SK-N-SH (cell line): Measurements from ENCODE around the gene ZNF425. TPM values are rescaled to one million over a fixed set of nuclear protein-coding genes. Genes with fewer than 3 reads are reported as not detected.

Experiments
- CTCF ChIA-PET: fragments of 300-600, 350-600 bp; formaldehyde crosslinking; extraction: SDS; loops from one replicate; lab custom pipeline; 2021; lab: Yijun Ruan, JAX
- POLR2A ChIA-PET: fragments of 350-600 bp; sonication (Branson Sonifier 250); formaldehyde crosslinking; extraction: SDS; loops from one replicate; lab custom pipeline; 2020; ENCODE audit warnings: antibody characterized with exemption, inconsistent platforms; lab: Yijun Ruan, JAX
- DNase-seq: peaks from one replicate; pipeline ENCODE4 v3.0.0; 2012
- H2AFZ ChIP-seq: fragments of 200-600 bp; sonication (generic); 2 replicates; pipeline ENCODE4 v1.8.1; 2016; ENCODE audit warnings: antibody characterized with exemption, mild to moderate bottlenecking, low read depth
- H3F3A ChIP-seq: fragments of 200-600 bp; sonication (generic); replicated peaks from 2 replicates; pipeline ENCODE3; 2016; ENCODE audit warnings: antibody characterized with exemption, mild to moderate bottlenecking; ENCODE audit not compliant: insufficient read depth
- H3K27ac ChIP-seq, 2 experiments: fragments of 200-500 bp in 1 of 2; fragments of 200-600 bp in 1 of 2; sonication (Bioruptor generic) in 1 of 2; sonication (generic), shearing (Covaris generic) in 1 of 2; 2 replicates each; pipeline versions ENCODE4 v1.5.1 to v1.6.1; 2014 to 2016; ENCODE audit warnings: low read depth in 2 of 2, inconsistent platforms in 1 of 2, low read length in 1 of 2, mild to moderate bottlenecking in 1 of 2, mixed read lengths in 1 of 2
- H3K27me3 ChIP-seq: fragments of 200-600 bp; sonication (generic), shearing (Covaris generic); 2 replicates; pipeline ENCODE4 v1.6.1; 2016; ENCODE audit warnings: mixed run types; ENCODE audit not compliant: insufficient read depth
- H3K36me3 ChIP-seq, 2 experiments: fragments of 200-500 bp in 1 of 2; fragments of 200-600 bp in 1 of 2; sonication (Bioruptor generic) in 1 of 2; sonication (generic) in 1 of 2; replicated peaks in 1 of 2; 2 replicates each; pipeline versions ENCODE3 to v1.5.1; 2014 to 2016; ENCODE audit warnings: low read length in 1 of 2, mild to moderate bottlenecking in 1 of 2; ENCODE audit not compliant: insufficient read depth in 2 of 2, control insufficient read depth in 1 of 2
- H3K4me1 ChIP-seq, 2 experiments: fragments of 200-500 bp in 1 of 2; fragments of 200-600 bp in 1 of 2; sonication (Bioruptor generic) in 1 of 2; sonication (generic), shearing (Covaris generic) in 1 of 2; 2 replicates each; pipeline versions ENCODE4 v1.5.1 to v1.6.1; 2014 to 2016; ENCODE audit warnings: low read depth in 1 of 2, low read length in 1 of 2, mixed run types in 1 of 2; ENCODE audit not compliant: insufficient read depth in 2 of 2, control insufficient read depth in 1 of 2
- H3K4me2 ChIP-seq: fragments of 200-600 bp; sonication (generic), shearing (Covaris generic); 2 replicates; pipeline ENCODE4 v1.6.1; 2017; ENCODE audit warnings: mixed run types
- H3K4me3 ChIP-seq, 2 experiments: fragments of 200-500 bp in 1 of 2; fragments of 200-600 bp in 1 of 2; sonication (Bioruptor generic) in 1 of 2; sonication (generic), shearing (Covaris generic) in 1 of 2; 2 replicates each; pipeline versions ENCODE4 v1.5.1 to v1.8.1; 2014 to 2016; ENCODE audit warnings: low read depth in 2 of 2, inconsistent platforms in 1 of 2, low read length in 1 of 2, mild to moderate bottlenecking in 1 of 2, mixed read lengths in 1 of 2, moderate library complexity in 1 of 2
- H3K79me2 ChIP-seq: fragments of 200-600 bp; sonication (generic); 2 replicates; pipeline ENCODE4 v1.8.1; 2017; ENCODE audit warnings: mild to moderate bottlenecking; ENCODE audit not compliant: insufficient read depth
- H3K9ac ChIP-seq: fragments of 200-600 bp; sonication (generic); 2 replicates; pipeline ENCODE4 v1.6.1; 2017; ENCODE audit warnings: mixed run types
- H3K9me2 ChIP-seq: fragments of 200-600 bp; sonication (generic); 2 replicates; pipeline ENCODE4 v1.6.1; 2017; ENCODE audit warnings: mixed run types
- H3K9me3 ChIP-seq: fragments of 200-600 bp; sonication (generic); 2 replicates; pipeline ENCODE4 v1.6.1; 2017; ENCODE audit warnings: mixed run types, mild to moderate bottlenecking, moderate library complexity
- H4K20me1 ChIP-seq: fragments of 200-600 bp; sonication (generic); 2 replicates; pipeline ENCODE4 v1.6.1; 2017; ENCODE audit warnings: mild to moderate bottlenecking, mixed run types; ENCODE audit not compliant: insufficient read depth
- CHD2 ChIP-seq: fragments of 150-350 bp; IDR thresholded peaks from 2 replicates; pipeline ENCODE4 v1.6.1; 2018; ENCODE audit warnings: low read length; ENCODE audit not compliant: partially characterized antibody
- ELF1 ChIP-seq: IDR thresholded peaks from 2 replicates; pipeline ENCODE4 v1.4.0; 2012
- FOSL2 ChIP-seq: IDR thresholded peaks from 2 replicates; pipeline ENCODE4 v1.4.0; 2012; ENCODE audit warnings: low read depth, mild to moderate bottlenecking, moderate library complexity, borderline replicate concordance
- FOXJ3 ChIP-seq: sonication (generic); formaldehyde crosslinking; IDR thresholded peaks from 2 replicates; pipeline ENCODE4 v1.5.1; 2020; ENCODE audit warnings: mild to moderate bottlenecking, missing genetic modification reagents
- FOXM1 ChIP-seq: IDR thresholded peaks from 2 replicates; pipeline ENCODE4 v1.4.0; 2012; ENCODE audit warnings: low read depth, mild to moderate bottlenecking
- GABPA ChIP-seq: IDR thresholded peaks from 2 replicates; pipeline ENCODE4 v1.4.0; 2012; ENCODE audit warnings: low read depth, mild to moderate bottlenecking
- JUND ChIP-seq: IDR thresholded peaks from 2 replicates; pipeline ENCODE4 v1.4.0; 2012
- MAX ChIP-seq: IDR thresholded peaks from 2 replicates; pipeline ENCODE4 v1.4.0; 2012; ENCODE audit warnings: low read depth
- MXI1 ChIP-seq: IDR thresholded peaks from 2 replicates; pipeline ENCODE4 v1.6.1; 2012; ENCODE audit warnings: mild to moderate bottlenecking, low read depth, low read length, improper control_type of control experiment
- POLR2AphosphoS5 ChIP-seq: IDR thresholded peaks from 2 replicates; pipeline ENCODE4 v1.6.1; 2012; ENCODE audit warnings: low read depth, low read length
- RXRA ChIP-seq: IDR thresholded peaks from 2 replicates; pipeline ENCODE4 v1.4.0; 2012; ENCODE audit warnings: low read depth, mild to moderate bottlenecking, borderline replicate concordance
- TAF1 ChIP-seq: IDR thresholded peaks from 2 replicates; pipeline ENCODE4 v1.6.1; 2012; ENCODE audit warnings: low read depth, mild to moderate bottlenecking, low read length, moderate library complexity, borderline replicate concordance
- TCF12 ChIP-seq: IDR thresholded peaks from 2 replicates; pipeline ENCODE4 v1.4.0; 2012
- TEAD4 ChIP-seq: IDR thresholded peaks from 2 replicates; pipeline ENCODE4 v1.4.0; 2012; ENCODE audit warnings: mild to moderate bottlenecking, borderline replicate concordance; ENCODE audit not compliant: insufficient read depth
- YY1 ChIP-seq: IDR thresholded peaks from 2 replicates; pipeline ENCODE4 v1.4.0; 2012; ENCODE audit warnings: low read depth, mild to moderate bottlenecking
- WGBS: methylation state at CpG from one replicate; pipeline ENCODE4 v1.1.6; 2017; ENCODE audit warnings: low lambda C conversion rate; 5-methylcytosine and 5-hydroxymethylcytosine counted together
- polyA plus RNA-seq, 3 experiments: library from polyadenylated mRNA; depleted of rRNA; stranded (reverse); fragments of >200 nt; gene quantifications; 2 replicates each; pipeline ENCODE4 v1.2.3, GENCODE V29; 2012

ZNF425 gene
- polyA plus RNA-seq, 1 of the 3 experiments (the other 2 are of a cell fraction), result 1.4 TPM

GRCh38 chr7:149161241-149161848 is 35.2 kb upstream of the ZNF425 start:
- peaks cover 67% of the 10 kb centered on the region for H3K79me2 ChIP-seq
- ChIA-PET CTCF (interaction anchor here (0.9 to 1.8 kb wide), 3 partner anchors 12 to 35 kb away, joined by 3 to 9 read pairs (median 5); partner anchors contain the start of genes ZNF398 and ZNF425), POLR2A (no interaction called here)
- peaks cover 18 to 53% of the 10 kb centered on the region in 2 experiments for H3K36me3 ChIP-seq
- no peak overlapping the region for H3K4me3 ChIP-seq
- no peak overlapping the region for H3K27ac ChIP-seq
- WGBS, result 46% methylated on average over 5 of the region's 5 CpGs
- no peaks in the 10 kb centered on the region for H3K9me3 ChIP-seq
- no peak overlapping the region for H3K4me2 ChIP-seq
- no peak for DNase-seq
- H3K4me1 ChIP-seq, result 0 out of 4 replicates have a peak, but pooled peaks cover 0 to 6% of the 10 kb centered on the region in 2 experiments
- no peaks in the 10 kb centered on the region for H3K27me3 ChIP-seq
- TF ChIP-seq JUND, result no peak
- no peak for TF ChIP-seq POLR2AphosphoS5
- TF ChIP-seq FOSL2, result peak; percentile 50
- H3F3A ChIP-seq, result peaks cover 6% of the 10 kb centered on the region
- H4K20me1 ChIP-seq, result no peaks in the 10 kb centered on the region
- no peak overlapping the region for H3K9ac ChIP-seq
- no peaks in the 10 kb centered on the region for H3K9me2 ChIP-seq
- H2AFZ ChIP-seq, result no peak overlapping the region

GRCh38 chr7:149156898-149157297 is 30.8 kb upstream of the ZNF425 start:
- ChIA-PET CTCF (interaction anchor here (4.2 kb wide), 1 partner anchor 10 kb away, joined by 19 read pairs; the partner anchor contains the start of gene ZNF398), POLR2A (no interaction called here)
- Histone ChIP-seq H3K27ac (no peak overlapping the region), H3K4me3 (no peak overlapping the region), H2AFZ (no peak overlapping the region), H3K27me3 (no peaks in the 10 kb centered on the region), H3K9me2 (no peaks in the 10 kb centered on the region), H4K20me1 (peaks cover 7% of the 10 kb centered on the region), H3K4me2 (no peak overlapping the region), H3K36me3 (peaks cover 3 to 39% of the 10 kb centered on the region in 2 experiments), H3K4me1 (0 out of 4 replicates have a peak, but pooled peaks cover 0 to 6% of the 10 kb centered on the region in 2 experiments), H3K9ac (no peak overlapping the region), H3F3A (no peaks in the 10 kb centered on the region), H3K9me3 (no peaks in the 10 kb centered on the region), H3K79me2 (peaks cover 91% of the 10 kb centered on the region)
- TF ChIP-seq MXI1 (no peak), GABPA (no peak), TAF1 (no peak)
- 98% methylated on average over 6 of the region's 6 CpGs for WGBS
- DNase-seq, result no peak

GRCh38 chr7:149154056-149154455 is 27.9 kb upstream of the ZNF425 start:
- H3K9me3 ChIP-seq, result no peaks in the 10 kb centered on the region
- H3K4me1 ChIP-seq, result no peaks in the 10 kb centered on the region; a peak in 1 of 4 replicates
- peaks cover 3 to 39% of the 10 kb centered on the region in 2 experiments for H3K36me3 ChIP-seq
- no peak overlapping the region for H3K4me3 ChIP-seq
- H3K79me2 ChIP-seq, result peaks cover 95% of the 10 kb centered on the region
- POLR2A ChIA-PET, result no interaction called here
- H3K9me2 ChIP-seq, result no peaks in the 10 kb centered on the region
- TF ChIP-seq TCF12 (no peak), YY1 (no peak), CHD2 (no peak), RXRA (no peak), FOXM1 (no peak), ELF1 (no peak), TEAD4 (no peak), GABPA (no peak), MAX (no peak), FOXJ3 (no peak)
- H4K20me1 ChIP-seq, result peaks cover 21% of the 10 kb centered on the region
- H3K9ac ChIP-seq, result no peak overlapping the region
- H2AFZ ChIP-seq, result no peak overlapping the region
- CTCF ChIA-PET, result interaction anchor here (1.0 to 2.9 kb wide), 2 partner anchors 27 to 41 kb away, joined by 5 to 10 read pairs; partner anchors contain the start of gene ZNF282
- no peak overlapping the region for H3K4me2 ChIP-seq
- no peaks in the 10 kb centered on the region for H3F3A ChIP-seq
- WGBS, result 95% methylated on average over 11 of the region's 11 CpGs
- H3K27ac ChIP-seq, result no peak overlapping the region
- DNase-seq, result no peak
- no peaks in the 10 kb centered on the region for H3K27me3 ChIP-seq
